Measurements from ENCODE around the gene POP7.
"Not testable (repeated sequence)": the region's sequence is repeated elsewhere in the genome, so short reads cannot be mapped to it uniquely, and the experiment has no call there.

POP7 gene

GRCh38 chr7:100667331-100668068 is 38.4 kb upstream of the POP7 start:
- H3K27me3 ChIP-seq (ENCODE audit: control insufficient read depth, low read length), result peaks cover 42% of the 10 kb centered on the region
- no peak for TF ChIP-seq CTCF (IDR thresholded peaks at IDR 0.05; ENCODE audit: low read depth, low read length, poor library complexity, severe bottlenecking)
- TF ChIP-seq EZH2phosphoT487 (IDR thresholded peaks at IDR 0.05; ENCODE audit: borderline replicate concordance, low read length), result no peak
- no peaks in the 10 kb centered on the region for H3K9me2 ChIP-seq (replicated peaks; ENCODE audit: control insufficient read depth, low read length)
- no peaks in the 10 kb centered on the region for H3K36me3 ChIP-seq (ENCODE audit: control insufficient read depth, low read length)
- H3K4me1 ChIP-seq (ENCODE audit: control insufficient read depth, low read length), result no peaks in the 10 kb centered on the region
- no peak overlapping the region for H3K4me3 ChIP-seq (ENCODE audit: low read length)
- H3K79me2 ChIP-seq (ENCODE audit: control insufficient read depth, low read length), result no peaks in the 10 kb centered on the region
- no peak overlapping the region for H3K4me2 ChIP-seq (ENCODE audit: low read length)
- no peaks in the 10 kb centered on the region; the same call in none of the 2 replicates for H3F3A ChIP-seq (ENCODE audit: control insufficient read depth, insufficient read depth)
- no peaks in the 10 kb centered on the region for H3K9me3 ChIP-seq (ENCODE audit: control insufficient read depth, insufficient read depth, low read length)
- no peaks in the 10 kb centered on the region for H4K20me1 ChIP-seq (ENCODE audit: control insufficient read depth, insufficient read depth, low read depth, low read length)
- H3K27ac ChIP-seq (ENCODE audit: low read depth, low read length), result no peak overlapping the region

- peaks cover 39% of the 10 kb centered on the region for H3K27me3 ChIP-seq (ENCODE audit: control insufficient read depth, low read length)
- no peak overlapping the region for H3K4me3 ChIP-seq (ENCODE audit: low read length)
- H3K4me1 ChIP-seq (ENCODE audit: control insufficient read depth, low read length), result peaks cover 5% of the 10 kb centered on the region
- no peaks in the 10 kb centered on the region for H4K20me1 ChIP-seq (ENCODE audit: control insufficient read depth, insufficient read depth, low read depth, low read length)
- H3K9me2 ChIP-seq (replicated peaks; ENCODE audit: control insufficient read depth, low read length), result no peaks in the 10 kb centered on the region
- H3K27ac ChIP-seq (ENCODE audit: low read depth, low read length), result no peak overlapping the region
- no peaks in the 10 kb centered on the region for H3K79me2 ChIP-seq (ENCODE audit: control insufficient read depth, low read length)
- H3K36me3 ChIP-seq (ENCODE audit: control insufficient read depth, low read length), result no peaks in the 10 kb centered on the region
- TF ChIP-seq CTCF (IDR thresholded peaks at IDR 0.05; ENCODE audit: low read depth, low read length, poor library complexity, severe bottlenecking) (no peak), EZH2phosphoT487 (IDR thresholded peaks at IDR 0.05; ENCODE audit: borderline replicate concordance, low read length) (no peak)
- no peaks in the 10 kb centered on the region for H3K9me3 ChIP-seq (ENCODE audit: control insufficient read depth, insufficient read depth, low read length)
- no peaks in the 10 kb centered on the region; the same call in none of the 2 replicates for H3F3A ChIP-seq (ENCODE audit: control insufficient read depth, insufficient read depth)
- no peak overlapping the region for H3K4me2 ChIP-seq (ENCODE audit: low read length)
Observed at GRCh38 chr7:100668069-100668449, 37.9 kb upstream of the POP7 start.

GRCh38 chr7:100669106-100669505 is 36.8 kb upstream of the POP7 start:
- H3K27ac ChIP-seq (ENCODE audit: low read depth, low read length); H3F3A ChIP-seq (ENCODE audit: control insufficient read depth, insufficient read depth); H3K9me2 ChIP-seq (replicated peaks; ENCODE audit: control insufficient read depth, low read length); H3K4me3 ChIP-seq (ENCODE audit: low read length); H3K4me1 ChIP-seq (ENCODE audit: control insufficient read depth, low read length); H3K36me3 ChIP-seq (ENCODE audit: control insufficient read depth, low read length); H4K20me1 ChIP-seq (ENCODE audit: control insufficient read depth, insufficient read depth, low read depth, low read length); H3K4me2 ChIP-seq (ENCODE audit: low read length); H3K79me2 ChIP-seq (ENCODE audit: control insufficient read depth, low read length); H3K9me3 ChIP-seq (ENCODE audit: control insufficient read depth, insufficient read depth, low read length): not testable (repeated sequence)
- peaks cover 38% of the 10 kb centered on the region for H3K27me3 ChIP-seq (ENCODE audit: control insufficient read depth, low read length)

- Histone ChIP-seq H3K4me3 (ENCODE audit: low read length) (no peak overlapping the region), H3K79me2 (ENCODE audit: control insufficient read depth, low read length) (peaks cover 14% of the 10 kb centered on the region), H3K4me2 (ENCODE audit: low read length) (no peak overlapping the region), H3K27ac (ENCODE audit: low read depth, low read length) (no peak overlapping the region), H3F3A (ENCODE audit: control insufficient read depth, insufficient read depth) (no peaks in the 10 kb centered on the region; the same call in none of the 2 replicates), H3K4me1 (ENCODE audit: control insufficient read depth, low read length) (peaks cover 6% of the 10 kb centered on the region), H3K9me2 (replicated peaks; ENCODE audit: control insufficient read depth, low read length) (no peaks in the 10 kb centered on the region), H4K20me1 (ENCODE audit: control insufficient read depth, insufficient read depth, low read depth, low read length) (no peaks in the 10 kb centered on the region), H3K27me3 (ENCODE audit: control insufficient read depth, low read length) (peaks cover 38% of the 10 kb centered on the region), H3K9me3 (ENCODE audit: control insufficient read depth, insufficient read depth, low read length) (no peaks in the 10 kb centered on the region), H3K36me3 (ENCODE audit: control insufficient read depth, low read length) (peaks cover 5% of the 10 kb centered on the region)
- TF ChIP-seq EZH2phosphoT487 (IDR thresholded peaks at IDR 0.05; ENCODE audit: borderline replicate concordance, low read length) (no peak), CTCF (IDR thresholded peaks at IDR 0.05; ENCODE audit: low read depth, low read length, poor library complexity, severe bottlenecking) (no peak)
Observed at GRCh38 chr7:100670074-100670473, 35.8 kb upstream of the POP7 start.

All from DOHH2 (cell line).